ENCODE measurements around the gene MAP2K2. TPM values are rescaled to one million over a fixed set of nuclear protein-coding genes. Genes with fewer than 3 reads are reported as not detected.

Gene MAP2K2
- total RNA-seq, 2 donors from 2014 or later, result 51.2 to 71.8 TPM

GRCh38 chr19:4157164-4157563 is 33.2 kb upstream of the MAP2K2 start:
- no peaks in the 10 kb centered on the region for H3K27me3 ChIP-seq (replicated peaks; ENCODE audit: insufficient read depth)

DNA sequence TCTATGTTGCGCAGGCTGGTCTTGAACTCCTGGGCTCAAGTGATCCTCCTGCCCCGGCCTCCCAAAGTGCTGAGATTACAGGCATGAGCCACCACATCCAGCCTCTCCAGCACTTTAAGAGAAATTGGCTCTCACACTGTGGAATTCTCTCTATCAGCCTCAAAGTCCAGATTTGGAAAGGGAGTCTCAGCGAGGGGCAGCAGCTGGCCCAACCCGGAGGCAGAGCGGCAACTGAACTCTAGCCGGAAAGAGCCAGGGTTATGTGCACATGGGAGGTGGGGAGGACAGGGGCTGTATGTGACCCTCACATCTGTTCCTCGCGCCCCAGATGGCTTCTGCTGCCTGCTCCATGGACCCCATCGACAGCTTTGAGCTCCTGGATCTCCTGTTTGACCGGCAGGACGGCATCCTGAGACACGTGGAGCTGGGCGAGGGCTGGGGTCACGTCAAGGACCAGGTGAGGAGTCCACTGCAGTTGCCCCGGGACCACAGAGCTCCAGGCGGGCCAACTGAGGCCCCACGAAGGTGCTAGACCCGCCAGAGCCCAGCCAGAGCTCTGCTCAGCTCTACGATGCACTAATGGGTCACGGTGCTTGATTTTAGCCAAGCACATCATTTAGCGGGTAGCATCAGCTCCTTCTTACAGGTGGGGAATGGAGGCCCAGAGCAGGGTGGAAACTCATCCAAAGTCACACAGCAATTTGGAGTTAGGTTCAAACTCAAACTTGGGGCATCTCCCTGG is 30.8 kb upstream of the MAP2K2 start:
- no peak for ATAC-seq (ENCODE audit: insufficient number of reproducible peaks, low FRiP score, low read depth)
- Histone ChIP-seq H3K27ac (no peak overlapping the region), H3K4me1 (ENCODE audit: control insufficient read depth in 1 of 2, low read depth in 2 of 2) (no peaks in the 10 kb centered on the region), H3K36me3 (no peaks in the 10 kb centered on the region), H3K27me3 (replicated peaks; ENCODE audit: insufficient read depth) (no peaks in the 10 kb centered on the region), H3K9me3 (no peaks in the 10 kb centered on the region), H3K4me3 (no peak overlapping the region)
- no peak for DNase-seq (ENCODE audit: low spot score)
- TF ChIP-seq, protein P1, sequence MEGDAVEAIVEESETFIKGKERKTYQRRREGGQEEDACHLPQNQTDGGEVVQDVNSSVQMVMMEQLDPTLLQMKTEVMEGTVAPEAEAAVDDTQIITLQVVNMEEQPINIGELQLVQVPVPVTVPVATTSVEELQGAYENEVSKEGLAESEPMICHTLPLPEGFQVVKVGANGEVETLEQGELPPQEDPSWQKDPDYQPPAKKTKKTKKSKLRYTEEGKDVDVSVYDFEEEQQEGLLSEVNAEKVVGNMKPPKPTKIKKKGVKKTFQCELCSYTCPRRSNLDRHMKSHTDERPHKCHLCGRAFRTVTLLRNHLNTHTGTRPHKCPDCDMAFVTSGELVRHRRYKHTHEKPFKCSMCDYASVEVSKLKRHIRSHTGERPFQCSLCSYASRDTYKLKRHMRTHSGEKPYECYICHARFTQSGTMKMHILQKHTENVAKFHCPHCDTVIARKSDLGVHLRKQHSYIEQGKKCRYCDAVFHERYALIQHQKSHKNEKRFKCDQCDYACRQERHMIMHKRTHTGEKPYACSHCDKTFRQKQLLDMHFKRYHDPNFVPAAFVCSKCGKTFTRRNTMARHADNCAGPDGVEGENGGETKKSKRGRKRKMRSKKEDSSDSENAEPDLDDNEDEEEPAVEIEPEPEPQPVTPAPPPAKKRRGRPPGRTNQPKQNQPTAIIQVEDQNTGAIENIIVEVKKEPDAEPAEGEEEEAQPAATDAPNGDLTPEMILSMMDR (IDR thresholded peaks at IDR 0.05), result no peak

More at GRCh38 chr19:4157164-4157563, 33.2 kb upstream of the MAP2K2 start:
- DNase-seq (ENCODE audit: low spot score) (no peak), ATAC-seq (ENCODE audit: insufficient number of reproducible peaks, low FRiP score, low read depth) (no peak)
- Histone ChIP-seq H3K4me1 (ENCODE audit: control insufficient read depth in 1 of 2, low read depth in 2 of 2) (no peaks in the 10 kb centered on the region), H3K27ac (no peak overlapping the region), H3K4me3 (no peak overlapping the region), H3K9me3 (no peaks in the 10 kb centered on the region), H3K36me3 (no peaks in the 10 kb centered on the region)
- TF ChIP-seq, protein P1 (IDR thresholded peaks at IDR 0.05), result no peak

- no peak for ATAC-seq (ENCODE audit: insufficient number of reproducible peaks, low FRiP score, low read depth)
- Histone ChIP-seq H3K36me3 (no peaks in the 10 kb centered on the region), H3K9me3 (no peaks in the 10 kb centered on the region), H3K27ac (no peak overlapping the region), H3K4me1 (ENCODE audit: control insufficient read depth in 1 of 2, low read depth in 2 of 2) (no peaks in the 10 kb centered on the region), H3K27me3 (replicated peaks; ENCODE audit: insufficient read depth) (no peaks in the 10 kb centered on the region), H3K4me3 (no peak overlapping the region)
- DNase-seq (ENCODE audit: low spot score), result no peak
- TF ChIP-seq, protein P1 (IDR thresholded peaks at IDR 0.05), result no peak
Measured at GRCh38 chr19:4152241-4152998, 28.5 kb upstream of the MAP2K2 start.

DNA sequence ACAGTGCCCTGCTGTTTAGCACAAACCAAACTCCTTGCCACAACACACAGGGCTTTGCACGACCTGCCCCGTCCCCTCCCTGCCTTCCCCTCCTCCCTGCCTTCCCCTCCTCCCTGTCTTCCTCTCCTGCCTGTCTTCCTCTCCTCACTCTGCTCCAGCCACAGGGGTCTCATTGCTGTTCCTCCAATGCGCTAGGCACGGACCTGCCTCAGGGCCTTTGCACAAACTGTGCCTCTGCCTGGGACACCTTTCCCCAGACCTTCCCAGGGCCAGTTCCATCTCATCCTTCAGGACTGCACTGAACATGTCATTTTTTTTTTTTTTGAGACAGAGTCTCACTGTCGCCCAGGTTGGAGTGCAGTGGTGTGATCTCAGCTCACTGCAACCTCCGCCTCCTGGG is 27.7 kb upstream of the MAP2K2 start:
- Histone ChIP-seq H3K27me3 (replicated peaks; ENCODE audit: insufficient read depth) (no peaks in the 10 kb centered on the region), H3K4me1 (ENCODE audit: control insufficient read depth in 1 of 2, low read depth in 2 of 2) (no peaks in the 10 kb centered on the region), H3K4me3 (no peak overlapping the region), H3K27ac (no peak overlapping the region), H3K36me3 (no peaks in the 10 kb centered on the region), H3K9me3 (no peaks in the 10 kb centered on the region)
- DNase-seq (ENCODE audit: low spot score), result no peak
- TF ChIP-seq, protein P1 (IDR thresholded peaks at IDR 0.05), result no peak
- ATAC-seq (ENCODE audit: insufficient number of reproducible peaks, low FRiP score, low read depth), result no peak

DNA sequence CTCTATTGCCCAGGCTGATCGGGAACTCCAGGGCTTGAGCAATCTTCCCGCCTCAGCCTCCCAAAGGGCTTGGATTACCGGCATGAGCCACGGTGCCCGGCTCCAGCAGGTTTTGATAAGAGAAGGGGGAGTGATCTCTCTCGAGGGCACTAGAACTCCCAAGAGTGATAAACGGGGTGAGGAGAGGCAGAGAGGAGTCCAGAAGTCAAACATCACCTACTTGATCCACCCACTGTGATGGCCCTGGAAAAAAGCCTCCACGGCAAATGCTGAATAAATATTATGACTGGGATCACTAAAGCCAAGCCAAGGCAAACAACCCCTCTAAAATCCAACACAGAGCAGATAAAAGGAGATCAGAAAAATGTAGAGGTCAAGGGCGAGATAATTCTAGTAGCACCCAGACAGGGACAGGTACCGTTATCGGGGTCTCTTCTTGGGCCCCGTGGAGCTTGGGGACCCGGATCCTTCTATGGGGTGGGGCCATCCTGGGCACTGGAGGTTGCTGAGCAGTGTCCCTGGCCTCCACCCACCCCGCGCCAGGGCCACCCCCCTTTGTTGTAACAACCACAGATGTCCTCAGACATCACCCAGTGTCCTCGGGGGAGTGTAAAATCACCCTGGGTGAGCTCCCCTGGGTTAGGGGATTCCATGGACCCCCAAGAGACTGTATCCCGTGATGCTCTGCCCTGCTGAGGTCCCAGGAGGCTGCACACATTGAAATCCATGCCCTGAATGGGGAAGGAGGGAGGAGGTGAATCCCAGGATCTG is 25.8 kb upstream of the MAP2K2 start:
- H3K27me3 ChIP-seq (replicated peaks; ENCODE audit: insufficient read depth), result no peaks in the 10 kb centered on the region
- H3K9me3 ChIP-seq, result no peaks in the 10 kb centered on the region
- no peak for DNase-seq (ENCODE audit: low spot score)
- H3K4me1 ChIP-seq (ENCODE audit: control insufficient read depth in 1 of 2, low read depth in 2 of 2), result no peaks in the 10 kb centered on the region
- H3K36me3 ChIP-seq, result no peaks in the 10 kb centered on the region
- no peak for ATAC-seq (ENCODE audit: insufficient number of reproducible peaks, low FRiP score, low read depth)
- H3K27ac ChIP-seq, result no peak overlapping the region
- H3K4me3 ChIP-seq, result no peak overlapping the region
- TF ChIP-seq, protein P1 (IDR thresholded peaks at IDR 0.05), result no peak
